Measurements from ENCODE around the gene GRIN2A. TPM values are rescaled to one million over a fixed set of nuclear protein-coding genes. Genes with fewer than 3 reads are reported as not detected.

The GRIN2A gene
- total and polyA plus RNA-seq, 2 of the 8 experiments (the other 6 are each of a cell fraction or from before 2014, with no cell fraction given), result 0.18 to 1.8 TPM

DNA sequence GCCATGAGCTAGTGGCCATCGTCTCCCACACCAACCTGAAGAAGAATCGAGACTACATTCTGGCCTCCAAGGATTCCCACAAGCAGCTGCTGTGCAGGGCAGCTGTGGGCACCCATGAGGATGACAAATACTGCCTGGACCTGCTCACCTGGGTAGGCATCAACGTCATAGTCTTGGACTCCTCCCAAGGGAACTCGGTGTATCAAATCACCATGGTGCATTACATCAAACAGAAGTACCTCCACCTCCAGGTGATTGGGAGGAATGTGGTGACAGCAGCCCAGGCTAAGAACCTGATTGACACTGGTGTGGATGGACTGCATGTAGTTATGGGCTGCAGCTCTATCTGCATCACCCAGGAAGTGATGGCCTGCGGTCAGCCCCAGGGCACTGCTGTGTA, 70.2 kb downstream of the GRIN2A start:
- Histone ChIP-seq H3K4me3 (ENCODE audit: extremely low read depth in 1 of 4, insufficient read depth in 2 of 4, low read depth in 3 of 4, low read length in 4 of 4) (no peak overlapping the region), H3K79me2 (ENCODE audit: control insufficient read depth in 1 of 2, insufficient read depth in 2 of 2, low read length in 2 of 2) (no peaks in the 10 kb centered on the region), H3K9me3 (ENCODE audit: insufficient read depth in 2 of 2, low read depth in 1 of 2, low read length in 1 of 2) (no peaks in the 10 kb centered on the region), H3K36me3 (ENCODE audit: control insufficient read depth in 2 of 4, insufficient read depth in 4 of 4, low read length in 3 of 4) (no peaks in the 10 kb centered on the region), H4K8ac (ENCODE audit: extremely low read depth, insufficient read depth, low read length) (no peak overlapping the region), H2BK120ac (replicated peaks; ENCODE audit: low read depth, low read length) (no peak overlapping the region), H3K56ac (replicated peaks; ENCODE audit: insufficient read length, low read depth, low read length) (no peak overlapping the region), H2AFZ (ENCODE audit: low read length) (no peak overlapping the region), H4K5ac (ENCODE audit: insufficient read length, low read depth, low read length) (no peak overlapping the region), H2BK15ac (ENCODE audit: low read length) (no peak overlapping the region), H4K20me1 (replicated peaks in 1 of 2; ENCODE audit: control insufficient read depth in 1 of 2, insufficient read depth in 2 of 2, low read length in 2 of 2) (no peaks in the 10 kb centered on the region), H3K4ac (replicated peaks; ENCODE audit: insufficient read length, low read depth, low read length) (no peak overlapping the region), H3K4me1 (replicated peaks in 1 of 4; ENCODE audit: control insufficient read depth in 3 of 4, insufficient read depth in 4 of 4, low read length in 3 of 4) (no peaks in the 10 kb centered on the region), H2BK20ac (ENCODE audit: low read length) (no peak overlapping the region), H3K23me2 (ENCODE audit: low read depth, low read length) (no peaks in the 10 kb centered on the region), H3K14ac (ENCODE audit: insufficient read length) (no peak overlapping the region), H4K91ac (replicated peaks; ENCODE audit: insufficient read length, low read length) (no peak overlapping the region), H2BK12ac (ENCODE audit: low read depth, low read length) (no peak overlapping the region), H3K79me1 (ENCODE audit: low read depth, low read length) (no peaks in the 10 kb centered on the region), H3K23ac (ENCODE audit: insufficient read length) (no peak overlapping the region), H3K18ac (ENCODE audit: extremely low read depth, low read length) (no peak overlapping the region), H2BK5ac (ENCODE audit: low read depth, low read length) (no peak overlapping the region), H3K27ac (ENCODE audit: low read depth, low read length) (no peak overlapping the region), H3K27me3 (replicated peaks in 1 of 4; ENCODE audit: control insufficient read depth in 3 of 4, extremely low read depth in 1 of 4, insufficient read depth in 3 of 4, low read length in 3 of 4) (no peaks in the 10 kb centered on the region), H3K9ac (replicated peaks in 1 of 4; ENCODE audit: extremely low read depth in 1 of 4, low read depth in 3 of 4, low read length in 3 of 4) (no peak overlapping the region), H2AK5ac (ENCODE audit: low read depth, low read length) (no peak overlapping the region), H3K4me2 (ENCODE audit: insufficient read depth in 1 of 2, low read depth in 2 of 2, low read length in 2 of 2) (no peak overlapping the region)
- DNase-seq (ENCODE audit: low read depth in 1 of 2, low spot score in 2 of 2), result no peak
- FAIRE-seq, result no peak
- CTCF ChIA-PET (ENCODE audit: partially characterized antibody), result interaction anchor here (0.5 to 0.8 kb wide), 2 partner anchors 24 to 77 kb away, joined by 3 read pairs; no protein-coding TSS in a partner anchor
- POLR2A ChIA-PET (ENCODE audit: partially characterized antibody), result interaction anchor here (0.9 kb wide), 1 partner anchor 9 kb away, joined by 3 read pairs; no protein-coding TSS in a partner anchor
- 95% methylated on average over 5 of the region's 5 CpGs; no CpG with 5 or more reads in 1 of the 2 experiments for WGBS, 2 experiments (ENCODE audit: extremely low coverage in 1 of 2, insufficient coverage in 1 of 2, insufficient read length in 1 of 2, insufficient replicate concordance in 2 of 2, low coverage in 1 of 2, low lambda C conversion rate in 2 of 2, missing lambda C conversion rate in 1 of 2)
- TF ChIP-seq POLR2A (IDR thresholded peaks at IDR 0.05; ENCODE audit: control extremely low read depth in 1 of 2, low read depth in 2 of 2, low read length in 2 of 2) (no peak), HDAC2 (IDR thresholded peaks at IDR 0.05; ENCODE audit: borderline replicate concordance in 1 of 2, low read depth in 2 of 2, low read length in 2 of 2) (no peak), KDM5A (IDR thresholded peaks at IDR 0.05; ENCODE audit: low read length) (no peak), TBP (IDR thresholded peaks at IDR 0.05; ENCODE audit: low read depth, low read length) (no peak), SUZ12 (IDR thresholded peaks at IDR 0.05; ENCODE audit: low read length) (no peak), TAF7 (optimal IDR thresholded peaks at IDR 0.05; ENCODE audit: borderline replicate concordance, low read depth, low read length) (no peak), CHD2 (IDR thresholded peaks at IDR 0.05; ENCODE audit: low read length) (no peak), SP4 (IDR thresholded peaks at IDR 0.05; ENCODE audit: low read length) (no peak), SIX5 (IDR thresholded peaks at IDR 0.05; ENCODE audit: low read depth, low read length) (no peak)
- TF ChIP-seq, protein P1, sequence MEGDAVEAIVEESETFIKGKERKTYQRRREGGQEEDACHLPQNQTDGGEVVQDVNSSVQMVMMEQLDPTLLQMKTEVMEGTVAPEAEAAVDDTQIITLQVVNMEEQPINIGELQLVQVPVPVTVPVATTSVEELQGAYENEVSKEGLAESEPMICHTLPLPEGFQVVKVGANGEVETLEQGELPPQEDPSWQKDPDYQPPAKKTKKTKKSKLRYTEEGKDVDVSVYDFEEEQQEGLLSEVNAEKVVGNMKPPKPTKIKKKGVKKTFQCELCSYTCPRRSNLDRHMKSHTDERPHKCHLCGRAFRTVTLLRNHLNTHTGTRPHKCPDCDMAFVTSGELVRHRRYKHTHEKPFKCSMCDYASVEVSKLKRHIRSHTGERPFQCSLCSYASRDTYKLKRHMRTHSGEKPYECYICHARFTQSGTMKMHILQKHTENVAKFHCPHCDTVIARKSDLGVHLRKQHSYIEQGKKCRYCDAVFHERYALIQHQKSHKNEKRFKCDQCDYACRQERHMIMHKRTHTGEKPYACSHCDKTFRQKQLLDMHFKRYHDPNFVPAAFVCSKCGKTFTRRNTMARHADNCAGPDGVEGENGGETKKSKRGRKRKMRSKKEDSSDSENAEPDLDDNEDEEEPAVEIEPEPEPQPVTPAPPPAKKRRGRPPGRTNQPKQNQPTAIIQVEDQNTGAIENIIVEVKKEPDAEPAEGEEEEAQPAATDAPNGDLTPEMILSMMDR (IDR thresholded peaks at IDR 0.05; ENCODE audit: control extremely low read depth in 1 of 3, insufficient read depth in 1 of 3, low read depth in 1 of 3, low read length in 3 of 3), result no peak
- TF ChIP-seq, protein P2, sequence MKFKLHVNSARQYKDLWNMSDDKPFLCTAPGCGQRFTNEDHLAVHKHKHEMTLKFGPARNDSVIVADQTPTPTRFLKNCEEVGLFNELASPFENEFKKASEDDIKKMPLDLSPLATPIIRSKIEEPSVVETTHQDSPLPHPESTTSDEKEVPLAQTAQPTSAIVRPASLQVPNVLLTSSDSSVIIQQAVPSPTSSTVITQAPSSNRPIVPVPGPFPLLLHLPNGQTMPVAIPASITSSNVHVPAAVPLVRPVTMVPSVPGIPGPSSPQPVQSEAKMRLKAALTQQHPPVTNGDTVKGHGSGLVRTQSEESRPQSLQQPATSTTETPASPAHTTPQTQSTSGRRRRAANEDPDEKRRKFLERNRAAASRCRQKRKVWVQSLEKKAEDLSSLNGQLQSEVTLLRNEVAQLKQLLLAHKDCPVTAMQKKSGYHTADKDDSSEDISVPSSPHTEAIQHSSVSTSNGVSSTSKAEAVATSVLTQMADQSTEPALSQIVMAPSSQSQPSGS (IDR thresholded peaks at IDR 0.05; ENCODE audit: low read length), result no peak
